K562 (cell line): ENCODE results near the gene MXD3. TPM values are rescaled to one million over a fixed set of nuclear protein-coding genes. Genes with fewer than 3 reads are reported as not detected.
A peak's percentile ranks its signal among the peaks of the same experiment; 100 is the strongest.

ENCODE experiments used
- E2F8 ChIP-seq: fragments of 450-650 bp; IDR thresholded peaks from 2 replicates; pipeline ENCODE4 v1.7.1; 2018; ENCODE audit warnings: mild to moderate bottlenecking, low read depth; ENCODE audit not compliant: partially characterized antibody
- FIP1L1 ChIP-seq: fragments of 200-400 bp; formaldehyde crosslinking; IDR thresholded peaks from 2 replicates; pipeline ENCODE4 v1.6.1; 2018; ENCODE audit warnings: mild to moderate bottlenecking, low read depth, low read length; ENCODE audit not compliant: poor library complexity, severe bottlenecking
- FOXA1 ChIP-seq: fragments of 450-650 bp; IDR thresholded peaks from 2 replicates; pipeline ENCODE4 v1.6.1; 2016; ENCODE audit warnings: mild to moderate bottlenecking, borderline replicate concordance
- PHB2 ChIP-seq: fragments of 450-650 bp; IDR thresholded peaks from 2 replicates; pipeline ENCODE4 v1.6.1; 2017; ENCODE audit warnings: low read depth
- RBM34 ChIP-seq: fragments of 200-400 bp; formaldehyde crosslinking; IDR thresholded peaks from 2 replicates; pipeline ENCODE4 v1.6.1; 2018; ENCODE audit warnings: low read length, borderline replicate concordance; ENCODE audit not compliant: insufficient read depth
- RERE ChIP-seq: sonication (generic); formaldehyde crosslinking; IDR thresholded peaks from 2 replicates; pipeline ENCODE4 v1.8.0; 2023; ENCODE audit warnings: missing genetic modification reagents, mild to moderate bottlenecking, borderline replicate concordance
- RHOXF2B ChIP-seq: fragments of 250-450 bp; sonication (Bioruptor Pico); conservative IDR thresholded peaks from 2 replicates; pipeline ENCODE4 v1.5.1; 2021
- RNF219 ChIP-seq: fragments of 250-450 bp; sonication (Bioruptor Pico); IDR thresholded peaks from 2 replicates; pipeline ENCODE4 v1.5.0; 2022; ENCODE audit warnings: mild to moderate bottlenecking
- SMARCA5 ChIP-seq: fragments of 450-650 bp; IDR thresholded peaks from 2 replicates; pipeline ENCODE4 v1.6.1; 2016
- U2AF2 ChIP-seq: fragments of 200-400 bp; formaldehyde crosslinking; optimal IDR thresholded peaks from 2 replicates; pipeline ENCODE3; 2017; ENCODE audit warnings: low read depth, mild to moderate bottlenecking, low read length
- polyA plus RNA-seq, 8 experiments: library from polyadenylated mRNA; depleted of rRNA in 4 of 8; stranded (reverse) in 5 of 8; unstranded in 3 of 8; fragments of >200 nt; fragmentation: Nextera tagmentation in 2 of 8; fragmentation: Illumina TruSeq in 1 of 8; extraction: Ambion mirVana in 2 of 8; extraction: Trizol in 1 of 8; gene quantifications; 2 replicates each; pipeline versions ENCODE4 v1.2.1 to v1.2.3, GENCODE V29; 2011 to 2014; ENCODE audit warnings: inconsistent platforms in 1 of 8, missing spikeins in 1 of 8
- total RNA-seq, 7 experiments: library from RNA; depleted of rRNA in 6 of 7; stranded (reverse); fragments of >200 nt in 6 of 7; fragmentation: Illumina TruSeq in 2 of 7; extraction: Trizol in 2 of 7; gene quantifications; 2 replicates each; pipeline versions ENCODE4 v1.2.1 to v1.2.3, GENCODE V29; 2011 to 2021; ENCODE audit warnings: low replicate concordance in 1 of 7

MXD3 gene
- total and polyA plus RNA-seq, 9 of the 15 experiments (the other 6 are each of a cell fraction or from before 2014, with no cell fraction given): 0.28 to 24.8 (median 4.5) TPM

- TF ChIP-seq RERE (CRISPR knock-in tag) (no peak), RHOXF2B (CRISPR knock-in tag) (no peak), U2AF2 (no peak), FIP1L1 (peak; percentile 26), FOXA1 (no peak), RBM34 (no peak), RNF219 (no peak), SMARCA5 (no peak), E2F8 (peak; percentile 99), PHB2 (no peak)
These were observed 40.0 kb upstream of the MXD3 start, which contains the start of gene LMAN2 (continued) for GRCh38 chr5:177351392-177352329.
